ENCODE data around the gene TNFRSF19. TPM values are rescaled to one million over a fixed set of nuclear protein-coding genes. Genes with fewer than 3 reads are reported as not detected.

The TNFRSF19 gene
- total RNA-seq, 1 experiment from 2014 or later, result 63.4 TPM

DNA sequence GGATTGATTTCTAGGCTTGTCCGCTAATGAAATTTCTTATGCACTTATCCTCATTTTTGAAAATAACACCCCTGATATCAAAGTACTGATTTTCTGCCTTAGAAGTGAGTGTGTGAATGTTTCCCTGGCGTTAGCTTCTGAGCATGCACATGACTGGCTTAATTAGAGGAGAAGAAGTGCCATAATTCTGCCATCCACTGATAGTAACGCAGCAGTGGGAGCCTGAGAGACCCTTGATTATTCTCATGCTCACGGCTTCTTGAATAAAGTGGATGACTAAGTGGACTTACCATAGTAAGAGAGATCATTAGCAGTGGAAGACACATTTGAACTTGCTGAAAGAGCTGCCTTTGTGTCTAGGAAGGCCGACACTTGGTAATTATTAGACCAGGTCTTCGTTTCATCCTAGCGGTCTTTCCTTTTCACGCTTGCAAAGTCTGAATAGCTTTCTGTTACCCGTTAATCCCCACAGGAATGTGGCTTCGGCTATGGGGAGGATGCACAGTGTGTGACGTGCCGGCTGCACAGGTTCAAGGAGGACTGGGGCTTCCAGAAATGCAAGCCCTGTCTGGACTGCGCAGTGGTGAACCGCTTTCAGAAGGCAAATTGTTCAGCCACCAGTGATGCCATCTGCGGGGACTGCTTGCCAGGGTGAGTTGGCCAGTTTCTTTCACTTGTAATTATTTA lies 45.3 kb downstream of the TNFRSF19 start:
- no peaks in the 10 kb centered on the region for H3K27me3 Mint-ChIP-seq (ENCODE audit: insufficient read depth, unreplicated experiment)
- ChIA-PET POLR2A (no interaction called here), CTCF (no interaction called here)
- no peaks in the 10 kb centered on the region for H3K9me3 Mint-ChIP-seq (ENCODE audit: unreplicated experiment)
- no peaks in the 10 kb centered on the region for H3K27me3 ChIP-seq (replicated peaks; ENCODE audit: control insufficient read depth, insufficient read depth, low read length)
- H3K4me3 Mint-ChIP-seq (ENCODE audit: unreplicated experiment), result no peak overlapping the region
- DNase-seq, result no peak
- no peak overlapping the region for H3K4me3 ChIP-seq (ENCODE audit: low read depth, low read length)
- BruUV-seq (replicated peaks), result no TSS peak
- peaks cover 73% of the 10 kb centered on the region for H3K36me3 Mint-ChIP-seq (ENCODE audit: insufficient read depth, unreplicated experiment)
- H3K4me1 Mint-ChIP-seq (ENCODE audit: low read depth, unreplicated experiment), result peaks cover 40% of the 10 kb centered on the region
- intact Hi-C loops (cut with micrococcal nuclease; ENCODE audit: unreplicated experiment), result no loop called here
- TF ChIP-seq, protein P1, sequence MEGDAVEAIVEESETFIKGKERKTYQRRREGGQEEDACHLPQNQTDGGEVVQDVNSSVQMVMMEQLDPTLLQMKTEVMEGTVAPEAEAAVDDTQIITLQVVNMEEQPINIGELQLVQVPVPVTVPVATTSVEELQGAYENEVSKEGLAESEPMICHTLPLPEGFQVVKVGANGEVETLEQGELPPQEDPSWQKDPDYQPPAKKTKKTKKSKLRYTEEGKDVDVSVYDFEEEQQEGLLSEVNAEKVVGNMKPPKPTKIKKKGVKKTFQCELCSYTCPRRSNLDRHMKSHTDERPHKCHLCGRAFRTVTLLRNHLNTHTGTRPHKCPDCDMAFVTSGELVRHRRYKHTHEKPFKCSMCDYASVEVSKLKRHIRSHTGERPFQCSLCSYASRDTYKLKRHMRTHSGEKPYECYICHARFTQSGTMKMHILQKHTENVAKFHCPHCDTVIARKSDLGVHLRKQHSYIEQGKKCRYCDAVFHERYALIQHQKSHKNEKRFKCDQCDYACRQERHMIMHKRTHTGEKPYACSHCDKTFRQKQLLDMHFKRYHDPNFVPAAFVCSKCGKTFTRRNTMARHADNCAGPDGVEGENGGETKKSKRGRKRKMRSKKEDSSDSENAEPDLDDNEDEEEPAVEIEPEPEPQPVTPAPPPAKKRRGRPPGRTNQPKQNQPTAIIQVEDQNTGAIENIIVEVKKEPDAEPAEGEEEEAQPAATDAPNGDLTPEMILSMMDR (IDR thresholded peaks at IDR 0.05; ENCODE audit: insufficient read depth in 1 of 2, low read depth in 1 of 2, low read length in 1 of 2, severe bottlenecking in 1 of 2, unreplicated experiment in 1 of 2), result no peak
- no peak overlapping the region for H3K27ac Mint-ChIP-seq (ENCODE audit: unreplicated experiment)
- H3K9me3 ChIP-seq, result no peaks in the 10 kb centered on the region
- H3K4me1 ChIP-seq, result peaks cover 26% of the 10 kb centered on the region
- peaks cover 4% of the 10 kb centered on the region for H3K36me3 ChIP-seq (ENCODE audit: control insufficient read depth, insufficient read depth, low read length)

DNA sequence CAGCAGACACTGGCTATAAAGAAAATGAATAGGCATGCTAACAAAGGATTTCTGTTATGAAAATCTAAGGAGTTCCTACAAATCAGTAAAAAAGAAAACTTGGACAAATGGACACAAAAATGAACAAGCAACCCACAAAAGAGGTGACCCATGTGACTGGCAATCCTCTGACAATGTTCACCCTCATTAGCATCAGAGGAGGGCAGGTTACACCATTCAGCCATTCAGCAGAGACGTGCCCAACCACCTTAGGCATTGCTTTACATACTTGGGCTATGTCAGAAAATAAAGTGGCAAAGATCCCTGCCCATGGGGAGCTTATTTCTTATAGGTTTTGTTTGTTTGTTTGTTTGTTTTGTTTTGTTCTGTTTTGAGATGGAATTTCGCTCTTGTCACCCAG lies 46.0 kb downstream of the TNFRSF19 start:
- Histone ChIP-seq H3K27me3 (replicated peaks; ENCODE audit: control insufficient read depth, insufficient read depth, low read length) (no peaks in the 10 kb centered on the region), H3K36me3 (ENCODE audit: control insufficient read depth, insufficient read depth, low read length) (peaks cover 4% of the 10 kb centered on the region), H3K4me3 (ENCODE audit: low read depth, low read length) (no peak overlapping the region), H3K4me1 (peaks cover 33% of the 10 kb centered on the region), H3K9me3 (no peaks in the 10 kb centered on the region)
- ChIA-PET POLR2A (no interaction called here), CTCF (no interaction called here)
- peaks cover 44% of the 10 kb centered on the region for H3K4me1 Mint-ChIP-seq (ENCODE audit: low read depth, unreplicated experiment)
- no peaks in the 10 kb centered on the region for H3K9me3 Mint-ChIP-seq (ENCODE audit: unreplicated experiment)
- intact Hi-C loops (cut with micrococcal nuclease; ENCODE audit: unreplicated experiment), result no loop called here
- H3K36me3 Mint-ChIP-seq (ENCODE audit: insufficient read depth, unreplicated experiment), result peaks cover 73% of the 10 kb centered on the region
- no peak for DNase-seq
- TF ChIP-seq, protein P1 (IDR thresholded peaks at IDR 0.05; ENCODE audit: insufficient read depth in 1 of 2, low read depth in 1 of 2, low read length in 1 of 2, severe bottlenecking in 1 of 2, unreplicated experiment in 1 of 2), result no peak
- H3K27ac Mint-ChIP-seq (ENCODE audit: unreplicated experiment), result no peak overlapping the region
- H3K4me3 Mint-ChIP-seq (ENCODE audit: unreplicated experiment), result no peak overlapping the region
- H3K27me3 Mint-ChIP-seq (ENCODE audit: insufficient read depth, unreplicated experiment), result no peaks in the 10 kb centered on the region
- BruUV-seq (replicated peaks), result no TSS peak

DNA sequence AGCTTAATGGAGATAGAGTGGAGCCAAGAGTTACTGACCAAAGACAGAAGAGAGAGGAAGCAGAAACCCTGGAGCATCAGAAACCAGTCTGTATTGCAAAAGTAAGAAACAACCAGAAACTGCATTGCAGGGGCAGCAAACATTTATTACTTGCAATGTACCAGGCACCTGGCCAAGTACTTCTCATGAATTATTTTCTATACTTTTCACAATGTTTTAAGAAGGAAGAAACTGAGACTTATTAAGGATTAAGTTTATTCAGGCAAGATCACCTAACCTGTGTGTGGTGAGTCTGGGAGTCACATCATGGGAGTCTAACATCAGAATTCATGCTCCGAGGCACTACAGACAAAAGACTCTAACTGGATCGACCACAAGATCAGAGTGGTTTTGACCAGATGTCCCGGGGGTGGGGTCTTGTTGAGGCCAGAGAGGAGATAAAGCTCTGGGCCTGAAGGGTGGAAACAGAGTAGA lies 47.4 kb downstream of the TNFRSF19 start:
- peaks cover 38% of the 10 kb centered on the region for H3K4me1 Mint-ChIP-seq (ENCODE audit: low read depth, unreplicated experiment)
- H3K9me3 Mint-ChIP-seq (ENCODE audit: unreplicated experiment), result no peaks in the 10 kb centered on the region
- H3K4me3 Mint-ChIP-seq (ENCODE audit: unreplicated experiment), result no peak overlapping the region
- no peak for DNase-seq
- H3K36me3 ChIP-seq (ENCODE audit: control insufficient read depth, insufficient read depth, low read length), result peaks cover 4% of the 10 kb centered on the region
- no TSS peak for BruUV-seq (replicated peaks)
- intact Hi-C loops (cut with micrococcal nuclease; ENCODE audit: unreplicated experiment), result no loop called here
- TF ChIP-seq, protein P1 (IDR thresholded peaks at IDR 0.05; ENCODE audit: insufficient read depth in 1 of 2, low read depth in 1 of 2, low read length in 1 of 2, severe bottlenecking in 1 of 2, unreplicated experiment in 1 of 2), result no peak
- no peaks in the 10 kb centered on the region for H3K27me3 Mint-ChIP-seq (ENCODE audit: insufficient read depth, unreplicated experiment)
- H3K4me3 ChIP-seq (ENCODE audit: low read depth, low read length), result no peak overlapping the region
- ChIA-PET POLR2A (no interaction called here), CTCF (no interaction called here)
- H3K27me3 ChIP-seq (replicated peaks; ENCODE audit: control insufficient read depth, insufficient read depth, low read length), result no peaks in the 10 kb centered on the region
- peaks cover 35% of the 10 kb centered on the region for H3K4me1 ChIP-seq
- peaks cover 81% of the 10 kb centered on the region for H3K36me3 Mint-ChIP-seq (ENCODE audit: insufficient read depth, unreplicated experiment)
- H3K9me3 ChIP-seq, result no peaks in the 10 kb centered on the region
- peak overlapping the region; percentile 75 for H3K27ac Mint-ChIP-seq (ENCODE audit: unreplicated experiment)
